Measurements from ENCODE around the gene NME7.
"Not testable (repeated sequence)": the region's sequence is repeated elsewhere in the genome, so short reads cannot be mapped to it uniquely, and the experiment has no call there.

The NME7 gene

GRCh38 chr1:169300854-169301253 is 66.7 kb downstream of the NME7 start:
- DNase-seq: no peak

GRCh38 chr1:169298441-169298840 is 69.2 kb downstream of the NME7 start:
- DNase-seq: no peak

- DNase-seq: no peak
These were observed 71.8 kb downstream of the NME7 start for GRCh38 chr1:169295846-169296245.

GRCh38 chr1:169295425-169295824 is 72.2 kb downstream of the NME7 start:
- DNase-seq: no peak

GRCh38 chr1:169289016-169289415 is 78.6 kb downstream of the NME7 start:
- no peak for DNase-seq

DNA sequence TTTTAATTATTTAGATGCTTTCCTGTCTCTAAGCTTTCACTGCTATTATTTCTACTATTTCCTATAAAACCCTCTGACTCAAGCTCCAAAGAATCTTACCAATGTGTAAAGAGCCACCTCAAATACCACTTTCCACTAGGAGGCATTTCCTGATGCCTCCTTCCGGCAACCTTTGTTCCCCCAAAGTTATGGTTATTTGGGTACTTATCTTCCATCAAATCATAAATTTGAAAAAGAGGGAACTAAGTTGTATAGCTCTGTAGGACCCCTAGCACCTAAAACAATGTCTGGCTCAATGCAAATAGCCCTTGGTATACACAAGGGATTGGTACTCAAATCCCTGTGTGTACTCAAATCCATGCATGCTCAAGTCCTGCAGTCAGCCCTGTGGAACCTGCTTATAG is 79.6 kb downstream of the NME7 start:
- DNase-seq: no peak

DNA sequence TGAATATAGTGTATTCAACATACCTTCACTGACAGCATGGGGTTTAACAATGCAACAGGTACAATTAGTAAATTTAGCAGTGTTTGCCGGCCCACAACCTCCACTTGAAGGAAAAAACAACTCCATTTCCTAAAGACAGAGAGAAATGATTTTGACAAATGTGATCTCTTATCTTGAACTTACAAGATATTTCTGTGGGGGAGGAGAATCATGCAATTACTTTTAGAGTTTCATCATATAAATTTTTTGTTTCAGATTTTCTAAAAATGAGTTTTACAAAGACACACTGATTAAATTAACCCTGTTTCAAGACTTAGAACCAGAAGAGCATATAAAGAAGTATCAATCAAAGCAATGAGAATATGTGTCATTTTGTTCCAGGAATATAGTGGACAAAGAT is 80.3 kb downstream of the NME7 start:
- DNase-seq: no peak

DNA sequence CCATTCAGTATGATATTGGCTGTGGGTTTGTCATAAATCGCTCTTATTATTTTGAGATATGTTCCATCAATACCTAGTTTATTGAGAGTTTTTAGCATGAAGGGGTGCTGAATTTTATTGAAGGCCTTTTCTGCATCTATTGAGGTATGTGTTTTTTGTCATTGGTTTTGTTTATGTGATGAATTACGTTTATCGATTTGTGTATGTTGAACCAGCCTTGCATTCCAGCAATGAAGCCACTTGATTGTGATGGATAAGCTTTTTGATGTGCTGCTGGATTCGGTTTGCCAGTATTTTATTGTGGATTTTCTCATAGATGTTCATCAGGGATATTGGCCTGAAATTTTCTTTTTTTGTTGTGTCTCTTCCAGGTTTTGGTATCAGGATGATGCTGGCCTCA is 86.0 kb downstream of the NME7 start:
- not testable (repeated sequence) for DNase-seq

DNA sequence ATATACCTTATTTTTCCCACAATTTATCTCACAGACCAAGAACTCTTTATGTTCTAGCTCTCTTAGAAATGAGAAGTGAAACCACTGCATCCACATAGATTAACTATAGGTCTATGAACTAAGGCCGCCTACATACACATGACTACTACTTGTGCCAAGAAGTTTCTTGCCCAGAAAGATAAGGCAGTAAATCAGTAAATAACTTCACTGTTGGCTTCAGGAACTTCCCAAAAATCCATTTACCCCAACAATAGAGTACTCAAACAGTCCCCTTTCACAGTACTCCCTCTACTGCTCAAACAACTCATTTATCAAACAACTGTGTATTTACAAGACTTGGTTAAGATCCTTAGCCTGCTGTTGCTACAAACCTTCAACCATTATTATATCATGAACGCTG is 96.5 kb downstream of the NME7 start:
- no peak for DNase-seq

GRCh38 chr1:169266133-169266532 is 101.5 kb downstream of the NME7 start:
- no peak for DNase-seq

DNA sequence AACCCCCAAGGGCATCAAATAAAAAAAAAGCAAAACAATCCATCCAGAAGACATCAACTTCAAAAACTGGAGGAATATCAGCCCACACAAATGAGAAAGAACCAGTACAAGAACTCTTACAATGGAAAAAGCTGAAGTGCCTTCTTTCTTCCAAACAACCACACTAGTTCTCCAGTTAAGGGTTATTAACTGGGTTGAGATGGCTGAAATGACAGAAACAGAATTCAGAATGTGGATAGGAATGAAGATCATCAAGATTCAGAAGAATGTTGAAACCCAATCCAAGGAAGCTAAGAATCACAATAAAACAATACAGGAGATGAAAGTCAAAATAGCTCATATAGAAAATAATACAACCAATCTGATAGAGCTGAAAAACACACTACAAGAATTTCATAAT is 104.5 kb downstream of the NME7 start:
- DNase-seq: no peak

GRCh38 chr1:169261884-169262283 is 105.7 kb downstream of the NME7 start:
- no peak for DNase-seq

- DNase-seq: no peak
These were observed 107.0 kb downstream of the NME7 start for GRCh38 chr1:169260478-169261151.

GRCh38 chr1:169259816-169260215 is 107.8 kb downstream of the NME7 start:
- no peak for DNase-seq

DNA sequence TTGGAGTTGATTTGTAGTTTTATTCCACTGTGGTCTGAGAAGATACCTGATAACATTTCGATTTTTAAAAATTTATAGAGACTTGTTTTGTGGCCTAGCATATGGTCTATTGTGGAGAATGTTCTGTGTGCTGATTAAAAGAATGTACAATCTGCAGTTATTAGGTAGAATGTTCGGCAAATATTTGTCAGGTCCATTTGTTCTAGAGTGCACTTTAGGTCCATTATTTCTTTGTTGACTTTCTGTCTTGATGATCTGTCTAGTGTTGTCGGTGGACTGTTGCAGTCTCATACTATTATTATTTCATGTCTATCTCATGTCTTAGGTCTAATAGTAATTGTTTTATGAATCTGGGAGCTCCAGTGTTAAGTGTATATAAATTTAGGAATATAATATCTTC is 116.8 kb downstream of the NME7 start:
- DNase-seq: peak in 1 of 2 experiments; percentile 38

DNA sequence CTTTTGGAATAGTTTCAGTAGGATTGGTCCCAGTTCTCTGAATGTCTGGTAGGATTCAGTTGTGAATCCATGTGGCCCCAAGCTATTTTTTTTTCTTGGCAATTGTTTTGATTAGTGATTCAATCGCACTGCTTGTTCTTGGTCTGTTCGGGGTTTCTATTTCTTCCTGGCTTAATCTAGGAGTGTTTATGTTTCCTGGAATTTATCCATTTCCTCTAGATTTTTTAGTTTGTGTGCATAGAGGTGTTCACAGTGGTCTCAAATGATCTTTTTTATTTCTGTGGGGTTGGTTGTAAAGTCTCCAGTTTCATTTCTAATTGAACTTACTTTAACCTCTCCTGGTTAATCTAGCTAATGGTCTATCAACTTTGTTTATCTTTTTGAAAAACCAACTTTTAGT is 117.6 kb downstream of the NME7 start:
- no peak for DNase-seq

- DNase-seq: no peak
These were observed 118.0 kb downstream of the NME7 start for GRCh38 chr1:169249611-169250010.

- no peak for DNase-seq
These were observed 121.9 kb downstream of the NME7 start for GRCh38 chr1:169245706-169246105.

- peak; percentile 48 to 62 for DNase-seq
These were observed 127.0 kb downstream of the NME7 start for GRCh38 chr1:169240449-169241232.

DNA sequence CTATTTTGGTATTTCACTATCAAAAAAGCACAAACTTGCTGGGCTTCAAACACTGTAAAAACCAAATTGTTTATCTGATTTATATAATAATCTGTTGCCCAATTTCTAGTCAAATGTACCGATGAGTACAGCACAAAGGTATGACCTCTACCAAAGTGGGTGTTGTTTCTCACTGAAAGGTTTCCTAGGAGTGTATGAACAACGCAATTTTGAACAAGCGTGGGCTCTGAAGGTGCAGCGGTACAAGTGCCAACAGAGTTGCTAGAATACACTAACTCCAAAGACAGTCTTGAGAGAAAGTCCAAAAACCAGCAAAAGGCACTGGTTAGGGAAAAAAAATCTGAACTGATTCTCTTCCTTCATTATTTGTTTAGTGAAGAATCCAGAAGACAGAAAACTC is 130.7 kb downstream of the NME7 start:
- no peak for DNase-seq

DNA sequence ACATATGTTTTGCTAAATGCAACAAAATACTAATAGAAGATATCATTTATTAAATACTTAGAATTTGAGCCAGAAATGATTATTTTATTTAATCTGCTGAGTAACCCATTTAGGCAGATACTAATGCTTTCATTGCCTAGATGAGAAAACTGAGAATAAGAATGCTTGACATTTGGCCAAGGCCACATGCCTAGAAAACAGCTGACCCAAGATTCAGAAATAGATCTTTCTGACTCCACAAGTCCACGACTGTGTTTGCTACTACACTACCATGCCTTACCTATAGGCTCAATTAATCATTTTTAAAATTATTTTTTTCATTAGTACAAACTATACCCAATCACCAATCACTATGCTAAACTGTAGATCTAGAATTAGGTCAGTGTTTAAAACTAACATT is 131.5 kb downstream of the NME7 start:
- no peak for DNase-seq

GRCh38 chr1:169235568-169235967 is 132.0 kb downstream of the NME7 start:
- no peak for DNase-seq

DNA sequence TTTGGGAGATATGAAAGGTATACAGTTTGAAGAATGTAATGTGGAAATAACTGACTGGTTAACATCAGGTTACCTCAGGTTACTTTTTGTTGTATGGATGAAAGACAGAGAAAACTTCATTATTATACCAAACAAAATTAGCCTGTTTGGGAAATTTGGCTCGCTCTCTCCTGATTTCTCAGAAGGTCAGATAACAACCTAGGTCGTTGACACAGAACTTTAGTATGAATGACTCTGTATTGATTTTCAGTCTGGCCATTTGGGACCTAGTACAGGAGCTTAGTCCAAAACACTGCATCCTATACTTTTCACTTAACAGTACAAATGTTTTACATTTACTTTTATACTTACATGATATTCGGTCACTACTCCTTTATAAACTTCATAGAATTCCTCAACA is 132.8 kb downstream of the NME7 start:
- no peak for DNase-seq

DNA sequence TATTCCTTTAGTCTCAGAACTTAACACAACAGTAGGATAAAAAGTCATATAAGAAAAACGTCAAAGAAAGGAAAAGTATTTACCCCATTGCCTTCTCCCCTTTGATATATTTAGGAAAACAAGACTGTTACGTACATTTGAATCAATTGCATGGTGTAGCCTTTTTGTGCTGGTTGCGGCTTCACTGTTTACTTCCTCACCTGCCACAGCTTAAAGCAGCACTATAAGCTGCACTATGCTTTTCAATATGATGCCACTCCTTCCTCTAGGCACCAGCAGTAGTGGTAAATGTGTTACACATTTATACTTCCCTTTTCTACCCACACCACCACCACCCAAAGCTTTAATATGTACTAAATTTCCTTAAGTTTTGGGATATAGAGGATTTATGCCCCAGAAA is 150.0 kb downstream of the NME7 start:
- no peak for DNase-seq

- DNase-seq: no peak
These were observed 153.0 kb downstream of the NME7 start for GRCh38 chr1:169214598-169214997.

Data from NCI-H1930 (cell line).